H1 (cell line): ENCODE measurements around the gene RHBDL2. TPM values are rescaled to one million over a fixed set of nuclear protein-coding genes. Genes with fewer than 3 reads are reported as not detected.

Experiments
- CEBPB ChIP-seq: IDR thresholded peaks from 2 replicates; pipeline ENCODE4 v1.6.1; 2012; ENCODE audit warnings: low read depth, low read length
- HDAC2 ChIP-seq, 2 experiments: fragments of 300-600 bp in 1 of 2; sonication (generic) in 1 of 2; IDR thresholded peaks; 2 replicates each; pipeline ENCODE4 v1.6.1; 2011 to 2012; ENCODE audit warnings: low read depth in 2 of 2, low read length in 2 of 2, mild to moderate bottlenecking in 2 of 2, moderate library complexity in 2 of 2, borderline replicate concordance in 1 of 2, inconsistent platforms in 1 of 2
- polyA plus RNA-seq, 7 experiments: library from polyadenylated mRNA; depleted of rRNA in 3 of 7; stranded (reverse) in 5 of 7; unstranded in 2 of 7; fragments of >200 nt in 5 of 7; fragments of 200-250 nt in 2 of 7; gene quantifications; 1 replicate in 5 of 7; 2 replicates in 1 of 7; 4 replicates in 1 of 7; pipeline versions ENCODE4 v1.2.1 to v1.2.3, GENCODE V29; 2011 to 2013; ENCODE audit warnings: missing spikeins in 2 of 7, mixed read lengths in 2 of 7
- total RNA-seq: library from RNA; stranded (reverse); fragmentation: NEBNext Ultra II Directional; extraction: Animal tissue kit (Norgen Biotek cat#: 25700); gene quantifications from 2 replicates; pipeline ENCODE4 v1.2.1, GENCODE V29; 2021
- TF ChIP-seq, protein P1 (sequence below): fragments of 300-600 bp; sonication (generic); IDR thresholded peaks from 2 replicates; pipeline ENCODE4 v1.7.1; 2012; ENCODE audit warnings: low read length, moderate library complexity, mild to moderate bottlenecking, inconsistent platforms; ENCODE audit not compliant: insufficient replicate concordance
- TF ChIP-seq, protein P2 (sequence below), 3 experiments: IDR thresholded peaks; 1 replicate in 2 of 3; 2 replicates in 1 of 3; pipeline versions ENCODE4 v1.5.1 to v1.6.1; 2011; ENCODE audit warnings: low read length in 3 of 3, mild to moderate bottlenecking in 3 of 3, inconsistent platforms in 2 of 3, low read depth in 1 of 3, moderate library complexity in 1 of 3; ENCODE audit not compliant: insufficient read depth in 1 of 3; ENCODE audit errors: control extremely low read depth in 1 of 3

The RHBDL2 gene
- total and polyA plus RNA-seq, 2 of the 8 experiments (the other 6 are each of a cell fraction or from before 2014, with no cell fraction given), result 0.42 to 0.84 TPM

DNA sequence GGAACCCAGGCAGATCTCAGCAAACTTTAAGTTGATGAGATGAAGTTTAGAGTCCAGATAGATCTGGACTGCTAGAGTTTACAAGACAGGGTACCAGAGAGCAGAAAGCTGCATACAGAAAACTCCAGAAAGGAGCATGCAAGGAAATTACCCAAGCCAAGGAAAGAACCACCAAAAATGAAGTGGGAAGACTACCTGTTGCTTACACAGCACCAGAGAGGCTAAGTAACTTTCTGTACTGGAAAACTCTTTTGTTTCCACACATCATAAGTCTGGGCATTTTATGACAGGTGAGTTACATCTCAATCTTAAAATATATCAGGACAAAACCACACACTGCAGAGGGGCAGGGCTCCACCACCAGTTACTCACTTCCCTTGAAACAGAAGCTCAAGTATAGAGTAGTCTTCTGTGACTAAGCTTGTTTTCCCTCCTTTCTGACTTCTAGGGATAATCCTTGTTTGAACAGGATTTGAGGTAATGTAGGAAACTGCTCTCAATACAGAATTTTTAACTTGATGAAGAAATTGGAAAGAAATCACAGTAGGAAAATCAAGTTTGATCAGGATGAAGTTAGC, 42.9 kb downstream of the RHBDL2 start (continued):
- TF ChIP-seq, protein P1, sequence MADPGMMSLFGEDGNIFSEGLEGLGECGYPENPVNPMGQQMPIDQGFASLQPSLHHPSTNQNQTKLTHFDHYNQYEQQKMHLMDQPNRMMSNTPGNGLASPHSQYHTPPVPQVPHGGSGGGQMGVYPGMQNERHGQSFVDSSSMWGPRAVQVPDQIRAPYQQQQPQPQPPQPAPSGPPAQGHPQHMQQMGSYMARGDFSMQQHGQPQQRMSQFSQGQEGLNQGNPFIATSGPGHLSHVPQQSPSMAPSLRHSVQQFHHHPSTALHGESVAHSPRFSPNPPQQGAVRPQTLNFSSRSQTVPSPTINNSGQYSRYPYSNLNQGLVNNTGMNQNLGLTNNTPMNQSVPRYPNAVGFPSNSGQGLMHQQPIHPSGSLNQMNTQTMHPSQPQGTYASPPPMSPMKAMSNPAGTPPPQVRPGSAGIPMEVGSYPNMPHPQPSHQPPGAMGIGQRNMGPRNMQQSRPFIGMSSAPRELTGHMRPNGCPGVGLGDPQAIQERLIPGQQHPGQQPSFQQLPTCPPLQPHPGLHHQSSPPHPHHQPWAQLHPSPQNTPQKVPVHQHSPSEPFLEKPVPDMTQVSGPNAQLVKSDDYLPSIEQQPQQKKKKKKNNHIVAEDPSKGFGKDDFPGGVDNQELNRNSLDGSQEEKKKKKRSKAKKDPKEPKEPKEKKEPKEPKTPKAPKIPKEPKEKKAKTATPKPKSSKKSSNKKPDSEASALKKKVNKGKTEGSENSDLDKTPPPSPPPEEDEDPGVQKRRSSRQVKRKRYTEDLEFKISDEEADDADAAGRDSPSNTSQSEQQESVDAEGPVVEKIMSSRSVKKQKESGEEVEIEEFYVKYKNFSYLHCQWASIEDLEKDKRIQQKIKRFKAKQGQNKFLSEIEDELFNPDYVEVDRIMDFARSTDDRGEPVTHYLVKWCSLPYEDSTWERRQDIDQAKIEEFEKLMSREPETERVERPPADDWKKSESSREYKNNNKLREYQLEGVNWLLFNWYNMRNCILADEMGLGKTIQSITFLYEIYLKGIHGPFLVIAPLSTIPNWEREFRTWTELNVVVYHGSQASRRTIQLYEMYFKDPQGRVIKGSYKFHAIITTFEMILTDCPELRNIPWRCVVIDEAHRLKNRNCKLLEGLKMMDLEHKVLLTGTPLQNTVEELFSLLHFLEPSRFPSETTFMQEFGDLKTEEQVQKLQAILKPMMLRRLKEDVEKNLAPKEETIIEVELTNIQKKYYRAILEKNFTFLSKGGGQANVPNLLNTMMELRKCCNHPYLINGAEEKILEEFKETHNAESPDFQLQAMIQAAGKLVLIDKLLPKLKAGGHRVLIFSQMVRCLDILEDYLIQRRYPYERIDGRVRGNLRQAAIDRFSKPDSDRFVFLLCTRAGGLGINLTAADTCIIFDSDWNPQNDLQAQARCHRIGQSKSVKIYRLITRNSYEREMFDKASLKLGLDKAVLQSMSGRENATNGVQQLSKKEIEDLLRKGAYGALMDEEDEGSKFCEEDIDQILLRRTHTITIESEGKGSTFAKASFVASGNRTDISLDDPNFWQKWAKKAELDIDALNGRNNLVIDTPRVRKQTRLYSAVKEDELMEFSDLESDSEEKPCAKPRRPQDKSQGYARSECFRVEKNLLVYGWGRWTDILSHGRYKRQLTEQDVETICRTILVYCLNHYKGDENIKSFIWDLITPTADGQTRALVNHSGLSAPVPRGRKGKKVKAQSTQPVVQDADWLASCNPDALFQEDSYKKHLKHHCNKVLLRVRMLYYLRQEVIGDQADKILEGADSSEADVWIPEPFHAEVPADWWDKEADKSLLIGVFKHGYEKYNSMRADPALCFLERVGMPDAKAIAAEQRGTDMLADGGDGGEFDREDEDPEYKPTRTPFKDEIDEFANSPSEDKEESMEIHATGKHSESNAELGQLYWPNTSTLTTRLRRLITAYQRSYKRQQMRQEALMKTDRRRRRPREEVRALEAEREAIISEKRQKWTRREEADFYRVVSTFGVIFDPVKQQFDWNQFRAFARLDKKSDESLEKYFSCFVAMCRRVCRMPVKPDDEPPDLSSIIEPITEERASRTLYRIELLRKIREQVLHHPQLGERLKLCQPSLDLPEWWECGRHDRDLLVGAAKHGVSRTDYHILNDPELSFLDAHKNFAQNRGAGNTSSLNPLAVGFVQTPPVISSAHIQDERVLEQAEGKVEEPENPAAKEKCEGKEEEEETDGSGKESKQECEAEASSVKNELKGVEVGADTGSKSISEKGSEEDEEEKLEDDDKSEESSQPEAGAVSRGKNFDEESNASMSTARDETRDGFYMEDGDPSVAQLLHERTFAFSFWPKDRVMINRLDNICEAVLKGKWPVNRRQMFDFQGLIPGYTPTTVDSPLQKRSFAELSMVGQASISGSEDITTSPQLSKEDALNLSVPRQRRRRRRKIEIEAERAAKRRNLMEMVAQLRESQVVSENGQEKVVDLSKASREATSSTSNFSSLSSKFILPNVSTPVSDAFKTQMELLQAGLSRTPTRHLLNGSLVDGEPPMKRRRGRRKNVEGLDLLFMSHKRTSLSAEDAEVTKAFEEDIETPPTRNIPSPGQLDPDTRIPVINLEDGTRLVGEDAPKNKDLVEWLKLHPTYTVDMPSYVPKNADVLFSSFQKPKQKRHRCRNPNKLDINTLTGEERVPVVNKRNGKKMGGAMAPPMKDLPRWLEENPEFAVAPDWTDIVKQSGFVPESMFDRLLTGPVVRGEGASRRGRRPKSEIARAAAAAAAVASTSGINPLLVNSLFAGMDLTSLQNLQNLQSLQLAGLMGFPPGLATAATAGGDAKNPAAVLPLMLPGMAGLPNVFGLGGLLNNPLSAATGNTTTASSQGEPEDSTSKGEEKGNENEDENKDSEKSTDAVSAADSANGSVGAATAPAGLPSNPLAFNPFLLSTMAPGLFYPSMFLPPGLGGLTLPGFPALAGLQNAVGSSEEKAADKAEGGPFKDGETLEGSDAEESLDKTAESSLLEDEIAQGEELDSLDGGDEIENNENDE, result no peak
- TF ChIP-seq HDAC2 (IDR thresholded peaks at IDR 0.05; ENCODE audit: borderline replicate concordance in 1 of 2, low read depth in 2 of 2, low read length in 2 of 2), result no peak
- TF ChIP-seq CEBPB, result no peak
- TF ChIP-seq, protein P2, sequence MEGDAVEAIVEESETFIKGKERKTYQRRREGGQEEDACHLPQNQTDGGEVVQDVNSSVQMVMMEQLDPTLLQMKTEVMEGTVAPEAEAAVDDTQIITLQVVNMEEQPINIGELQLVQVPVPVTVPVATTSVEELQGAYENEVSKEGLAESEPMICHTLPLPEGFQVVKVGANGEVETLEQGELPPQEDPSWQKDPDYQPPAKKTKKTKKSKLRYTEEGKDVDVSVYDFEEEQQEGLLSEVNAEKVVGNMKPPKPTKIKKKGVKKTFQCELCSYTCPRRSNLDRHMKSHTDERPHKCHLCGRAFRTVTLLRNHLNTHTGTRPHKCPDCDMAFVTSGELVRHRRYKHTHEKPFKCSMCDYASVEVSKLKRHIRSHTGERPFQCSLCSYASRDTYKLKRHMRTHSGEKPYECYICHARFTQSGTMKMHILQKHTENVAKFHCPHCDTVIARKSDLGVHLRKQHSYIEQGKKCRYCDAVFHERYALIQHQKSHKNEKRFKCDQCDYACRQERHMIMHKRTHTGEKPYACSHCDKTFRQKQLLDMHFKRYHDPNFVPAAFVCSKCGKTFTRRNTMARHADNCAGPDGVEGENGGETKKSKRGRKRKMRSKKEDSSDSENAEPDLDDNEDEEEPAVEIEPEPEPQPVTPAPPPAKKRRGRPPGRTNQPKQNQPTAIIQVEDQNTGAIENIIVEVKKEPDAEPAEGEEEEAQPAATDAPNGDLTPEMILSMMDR (IDR thresholded peaks at IDR 0.05; ENCODE audit: control extremely low read depth in 1 of 3, insufficient read depth in 1 of 3, low read depth in 1 of 3, low read length in 3 of 3), result no peak
